A673 (cell line): ENCODE results near the gene NIM1K.

Experiments used
- EZH2 ChIP-seq: fragments of 200-600 bp; sonication (generic); IDR thresholded peaks from 2 replicates; pipeline ENCODE4 v1.6.1; 2017; ENCODE audit warnings: borderline replicate concordance, low read depth, mild to moderate bottlenecking, mixed read lengths, antibody characterized with exemption, low read length; ENCODE audit not compliant: poor library complexity, severe bottlenecking
- TF ChIP-seq, protein P1 (sequence below): fragments of 300-800, 200-600 bp; sonication (generic); conservative IDR thresholded peaks from 2 replicates; pipeline ENCODE4 v1.5.1; 2017; ENCODE audit warnings: low read depth, mild to moderate bottlenecking, antibody characterized with exemption, low read length, moderate library complexity, mixed read lengths

DNA sequence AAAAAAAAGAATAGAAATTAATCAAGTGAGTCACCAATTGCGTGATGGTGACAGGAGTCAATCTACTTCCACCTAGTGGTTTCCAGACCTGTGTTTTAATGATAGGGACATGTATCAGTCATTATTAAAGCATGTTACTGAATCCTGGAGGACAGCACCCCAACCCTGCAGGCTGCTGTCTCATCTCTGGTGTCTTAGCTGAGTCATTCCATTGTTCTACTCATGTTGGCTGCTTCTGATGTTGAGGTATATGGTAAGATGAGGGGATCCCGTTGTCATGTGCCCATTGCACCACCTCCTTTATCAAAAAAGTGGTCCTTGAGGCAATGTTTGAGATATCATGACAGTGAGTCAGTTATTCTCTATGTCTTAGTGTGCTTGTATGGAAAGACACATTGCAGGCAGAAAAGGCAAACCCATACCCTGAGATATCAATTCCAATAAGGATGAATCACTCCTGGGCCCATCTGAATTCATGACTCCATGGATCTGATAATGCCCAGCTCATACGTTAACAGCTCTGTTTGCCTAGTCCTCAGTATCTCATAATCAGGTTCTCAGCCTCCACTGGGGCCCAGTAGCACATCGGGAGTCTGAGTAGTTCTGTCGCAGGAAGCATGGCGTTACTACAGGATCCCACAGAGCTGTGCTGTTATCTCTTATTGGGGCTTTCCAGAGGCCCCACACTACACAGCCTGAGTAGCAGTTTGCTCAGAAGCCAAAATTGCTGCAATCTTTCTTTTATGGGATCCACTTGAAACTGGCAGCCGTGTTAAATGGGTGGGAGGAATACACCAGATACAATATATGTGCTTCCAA lies 90.0 kb downstream of the NIM1K start:
- TF ChIP-seq, protein P1, sequence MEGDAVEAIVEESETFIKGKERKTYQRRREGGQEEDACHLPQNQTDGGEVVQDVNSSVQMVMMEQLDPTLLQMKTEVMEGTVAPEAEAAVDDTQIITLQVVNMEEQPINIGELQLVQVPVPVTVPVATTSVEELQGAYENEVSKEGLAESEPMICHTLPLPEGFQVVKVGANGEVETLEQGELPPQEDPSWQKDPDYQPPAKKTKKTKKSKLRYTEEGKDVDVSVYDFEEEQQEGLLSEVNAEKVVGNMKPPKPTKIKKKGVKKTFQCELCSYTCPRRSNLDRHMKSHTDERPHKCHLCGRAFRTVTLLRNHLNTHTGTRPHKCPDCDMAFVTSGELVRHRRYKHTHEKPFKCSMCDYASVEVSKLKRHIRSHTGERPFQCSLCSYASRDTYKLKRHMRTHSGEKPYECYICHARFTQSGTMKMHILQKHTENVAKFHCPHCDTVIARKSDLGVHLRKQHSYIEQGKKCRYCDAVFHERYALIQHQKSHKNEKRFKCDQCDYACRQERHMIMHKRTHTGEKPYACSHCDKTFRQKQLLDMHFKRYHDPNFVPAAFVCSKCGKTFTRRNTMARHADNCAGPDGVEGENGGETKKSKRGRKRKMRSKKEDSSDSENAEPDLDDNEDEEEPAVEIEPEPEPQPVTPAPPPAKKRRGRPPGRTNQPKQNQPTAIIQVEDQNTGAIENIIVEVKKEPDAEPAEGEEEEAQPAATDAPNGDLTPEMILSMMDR, result no peak
- TF ChIP-seq EZH2, result no peak
